NCI-H187 treated with DMSO at 0.1 percent for 48 hours (cell line): ENCODE results near the gene KIFC3.
"Not testable (repeated sequence)": the region's sequence is repeated elsewhere in the genome, so short reads cannot be mapped to it uniquely, and the experiment has no call there.

ENCODE experiments used
- DNase-seq: peaks from one replicate; lab custom pipeline; 2025; lab: John Stamatoyannopoulos, UW

The KIFC3 gene

DNA sequence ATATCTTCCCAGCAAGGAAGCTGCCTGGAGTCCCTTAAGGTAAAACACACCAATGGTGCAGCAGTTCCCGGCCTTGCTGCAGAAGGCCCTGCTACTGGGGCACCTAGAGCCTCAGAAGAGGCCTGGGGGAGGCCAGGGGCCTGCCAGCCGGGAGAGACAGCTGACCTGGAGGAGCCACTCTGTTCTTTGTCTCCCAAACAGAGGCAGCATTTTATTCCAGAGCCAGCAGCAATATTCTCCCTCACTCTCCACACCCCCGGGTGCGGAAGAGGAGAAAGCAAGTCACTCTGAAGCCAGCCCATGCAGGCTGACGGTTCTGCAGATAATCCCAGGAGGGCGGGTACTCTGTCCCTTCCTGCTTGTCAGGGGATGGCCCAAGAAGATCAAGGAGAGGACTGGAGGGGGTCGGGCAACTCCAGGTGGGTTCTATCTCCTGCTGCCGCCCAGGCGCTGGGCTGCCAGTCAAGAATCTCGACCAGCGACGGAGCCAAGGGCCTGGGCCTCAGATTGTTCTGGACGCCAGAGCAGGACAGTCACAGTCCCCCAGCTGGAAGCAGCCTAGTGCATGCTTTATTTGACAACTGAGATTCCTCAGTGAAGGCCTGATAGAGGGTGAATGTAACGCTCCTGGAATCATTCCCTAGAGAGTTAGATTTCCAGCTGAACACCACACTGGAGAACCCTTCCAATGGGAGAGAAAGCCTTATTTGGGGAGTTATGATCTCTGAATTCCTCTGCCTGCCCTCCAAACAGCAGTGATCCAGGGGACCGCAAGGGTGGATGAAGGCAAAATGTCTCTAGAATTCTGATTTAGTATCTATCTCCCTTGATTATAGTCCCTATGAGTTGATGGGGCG is 1.1 kb upstream of the KIFC3 start:
- DNase-seq: no peak

- DNase-seq: no peak
Measured at GRCh38 chr16:57801809-57802340, 416 bp downstream of the KIFC3 start.

GRCh38 chr16:57801098-57801808 is 1.0 kb downstream of the KIFC3 start:
- no peak for DNase-seq

DNA sequence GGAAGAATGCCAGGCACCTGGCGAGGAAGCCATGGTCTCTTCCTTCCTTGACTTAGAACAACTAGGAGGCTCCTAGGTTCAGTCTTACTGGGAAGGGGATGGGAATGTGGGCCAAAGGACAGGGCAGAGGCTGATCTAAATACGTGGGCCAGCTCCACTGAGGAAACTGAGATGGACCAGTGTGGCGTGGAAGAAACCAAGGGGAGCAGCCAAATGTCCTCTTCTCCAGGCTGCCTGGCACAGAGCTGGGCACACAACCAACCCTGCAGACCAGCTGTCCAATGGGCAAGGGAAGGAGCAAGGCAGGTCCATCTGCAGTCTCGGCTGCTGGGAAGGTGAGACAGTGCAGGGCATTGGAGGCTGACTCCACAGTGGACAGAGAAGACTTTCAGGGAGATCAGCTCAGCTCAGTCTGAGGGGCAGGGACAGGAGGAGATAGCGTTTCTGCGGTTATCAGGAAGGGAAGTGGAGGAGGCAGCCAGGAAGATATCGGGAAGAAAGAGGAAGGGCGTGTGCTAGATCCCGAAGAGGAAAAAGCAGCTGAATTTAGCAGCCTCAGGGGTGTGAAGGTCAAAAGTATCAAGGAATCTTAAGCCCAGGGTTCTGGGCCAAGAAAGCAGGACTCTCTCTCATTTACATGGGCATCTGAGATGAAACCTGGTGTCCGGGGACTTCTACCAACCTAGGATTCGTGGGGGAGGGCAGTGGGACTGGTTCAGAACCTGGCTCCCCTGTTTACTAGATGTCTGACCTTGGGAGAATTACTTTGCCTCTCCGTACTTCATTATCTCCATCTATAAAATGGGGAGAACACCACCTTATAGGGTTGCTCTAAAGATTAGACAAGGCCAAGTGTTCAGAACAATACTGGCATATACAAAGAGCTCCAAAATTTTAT is 1.8 kb downstream of the KIFC3 start:
- no peak for DNase-seq

- DNase-seq: no peak
Measured at GRCh38 chr16:57799600-57800199, 2.6 kb downstream of the KIFC3 start.

- DNase-seq: no peak
Measured at GRCh38 chr16:57798953-57799599, 3.2 kb downstream of the KIFC3 start.

DNA sequence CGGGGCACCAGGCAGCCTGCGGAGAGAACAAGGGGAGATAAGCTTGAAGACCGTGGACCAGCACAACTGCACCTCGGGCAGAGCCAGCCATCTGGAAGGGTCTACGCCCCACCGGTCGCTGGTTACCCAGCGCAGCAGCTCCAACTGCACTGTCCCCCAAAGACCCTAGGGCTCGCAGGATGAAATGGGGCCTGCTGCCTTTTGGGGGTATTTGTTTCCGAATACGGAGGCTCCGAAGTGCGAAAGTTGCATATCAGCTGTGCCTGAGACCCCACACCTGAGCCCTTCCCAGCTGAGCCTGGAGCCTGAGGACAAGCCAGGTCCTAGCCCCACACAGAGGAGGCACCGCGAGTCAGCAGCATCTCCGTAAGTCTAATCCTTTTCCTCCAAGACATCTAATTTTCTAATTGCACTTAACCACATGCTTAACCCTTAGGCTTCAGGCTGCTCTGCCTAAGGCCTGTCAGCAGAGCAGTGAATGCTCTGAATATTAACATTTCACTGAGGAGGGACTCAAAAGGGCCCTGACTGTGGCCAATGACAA is 4.0 kb downstream of the KIFC3 start:
- no peak for DNase-seq

DNA sequence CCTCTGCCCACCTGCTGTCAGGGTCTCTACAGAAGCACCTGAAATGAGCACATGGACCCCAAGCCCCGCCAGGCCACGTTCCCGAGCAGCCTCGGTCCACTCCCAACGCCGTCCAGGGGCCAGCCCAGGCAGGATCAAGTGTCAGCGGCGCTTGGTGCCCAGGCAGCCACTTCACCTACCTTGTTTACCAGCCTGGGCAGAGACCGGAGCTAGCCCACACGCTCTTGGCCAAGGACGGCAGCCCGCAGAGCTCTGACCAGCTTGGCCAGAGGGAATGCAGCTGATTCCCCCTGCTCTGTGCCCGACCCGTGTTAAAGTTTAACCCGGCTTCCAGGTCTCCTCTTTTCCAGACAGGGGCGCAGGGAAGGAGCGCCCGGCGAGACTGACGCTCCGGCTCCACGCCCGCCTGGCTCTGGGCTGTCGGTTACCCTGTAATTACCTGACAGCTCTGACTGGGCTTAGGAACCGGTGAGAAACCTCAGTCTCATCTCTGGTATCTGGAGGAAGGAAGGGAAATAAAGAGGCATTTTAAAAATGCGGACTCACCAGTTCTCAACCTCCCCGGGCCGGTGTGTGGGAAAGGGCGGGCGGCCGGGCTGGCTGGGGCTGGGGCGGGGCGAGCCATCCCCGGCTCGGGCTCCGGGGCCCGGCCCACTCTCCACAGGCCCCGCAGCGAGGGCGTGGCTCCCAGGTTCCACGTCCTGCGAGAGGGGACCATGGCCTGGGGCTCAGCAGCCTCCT is 4.6 kb downstream of the KIFC3 start:
- DNase-seq: no peak

GRCh38 chr16:57797216-57797525 is 5.1 kb downstream of the KIFC3 start:
- no peak for DNase-seq

- DNase-seq: not testable (repeated sequence)
Measured at GRCh38 chr16:57796014-57796413, 6.3 kb downstream of the KIFC3 start.

DNA sequence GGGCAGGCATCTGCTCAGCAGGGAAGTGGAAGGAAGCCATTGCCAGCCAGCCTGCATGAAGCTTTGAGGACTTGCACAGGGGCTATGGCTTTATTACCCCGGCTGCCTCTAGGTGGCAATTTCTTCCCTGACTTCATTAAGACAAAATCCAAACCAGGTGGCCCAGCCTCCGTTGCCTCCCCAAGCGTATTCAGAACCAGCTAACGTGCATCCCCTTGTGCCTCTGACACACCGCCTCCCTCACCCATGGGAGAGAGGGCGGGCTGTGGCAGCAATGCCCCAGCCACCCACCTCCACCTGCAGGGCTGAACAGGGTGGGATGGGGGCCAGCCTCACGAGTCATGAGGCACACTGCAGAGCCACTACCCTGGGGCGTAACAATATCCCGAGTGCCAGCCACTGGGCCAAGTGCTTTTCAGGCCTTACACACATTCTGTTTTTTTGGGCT is 6.8 kb downstream of the KIFC3 start:
- DNase-seq: no peak

DNA sequence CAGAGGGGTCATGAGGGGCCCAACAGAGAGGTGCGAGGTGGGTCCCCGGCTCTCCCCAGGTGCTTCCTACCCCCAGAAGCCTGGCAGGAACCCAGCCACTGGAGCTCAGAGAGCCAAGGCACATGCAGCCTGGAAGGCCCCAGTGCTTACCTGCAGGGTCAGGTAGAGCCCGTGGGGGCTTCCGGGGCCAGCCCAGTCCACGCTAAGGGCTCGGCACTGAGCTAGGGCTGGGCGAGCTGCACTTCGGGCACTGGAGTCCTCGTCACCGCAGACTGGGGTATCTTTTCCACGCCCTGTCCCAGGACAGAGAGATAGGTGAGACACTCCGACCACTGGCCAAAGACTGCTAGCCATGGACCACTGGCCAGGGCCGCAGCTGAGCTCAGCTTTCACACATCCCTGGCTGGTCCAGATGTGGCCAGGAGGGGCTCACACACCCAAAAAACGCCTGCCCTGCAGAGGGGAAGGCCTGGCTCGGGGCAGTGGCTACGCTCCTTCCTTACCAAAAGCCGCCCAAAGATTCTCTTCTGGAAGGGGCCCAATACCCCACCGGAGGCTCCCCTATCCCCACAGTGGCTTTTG is 7.4 kb downstream of the KIFC3 start:
- no peak for DNase-seq

- DNase-seq: no peak
Measured at GRCh38 chr16:57791893-57792461, 10.3 kb downstream of the KIFC3 start.

DNA sequence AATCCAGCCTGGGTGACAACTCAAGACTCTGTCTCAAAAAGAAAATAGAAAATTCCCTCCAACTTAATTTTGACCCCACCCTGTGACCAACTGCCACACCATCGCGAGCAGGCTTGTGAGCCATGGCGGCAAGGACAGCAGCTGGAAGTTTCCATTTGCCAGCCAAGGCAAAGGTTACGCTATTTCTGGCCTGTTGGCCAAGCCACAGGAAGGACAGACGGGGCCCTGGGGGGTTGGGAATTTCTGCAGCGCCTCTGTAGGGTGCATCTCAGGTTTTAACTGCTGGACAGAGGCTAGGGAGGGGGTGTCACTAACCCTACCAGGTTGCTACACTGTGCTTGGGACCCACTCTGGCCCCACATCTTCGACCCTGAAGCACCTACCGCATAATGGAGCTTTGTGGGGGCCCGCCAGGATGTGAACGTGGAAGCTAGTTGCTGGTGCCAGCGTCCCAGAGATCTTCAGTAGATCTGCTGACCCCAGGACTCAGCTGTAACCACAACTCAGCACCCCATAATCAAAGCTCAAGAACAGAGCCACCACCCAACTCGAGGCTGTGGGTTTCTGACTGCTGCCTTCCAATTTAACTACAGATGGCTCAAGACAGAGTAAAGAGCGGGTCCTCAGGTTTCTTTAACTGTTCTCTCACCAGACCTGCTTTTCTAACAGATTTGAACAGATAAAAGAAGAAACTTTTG is 10.9 kb downstream of the KIFC3 start:
- no peak for DNase-seq

DNA sequence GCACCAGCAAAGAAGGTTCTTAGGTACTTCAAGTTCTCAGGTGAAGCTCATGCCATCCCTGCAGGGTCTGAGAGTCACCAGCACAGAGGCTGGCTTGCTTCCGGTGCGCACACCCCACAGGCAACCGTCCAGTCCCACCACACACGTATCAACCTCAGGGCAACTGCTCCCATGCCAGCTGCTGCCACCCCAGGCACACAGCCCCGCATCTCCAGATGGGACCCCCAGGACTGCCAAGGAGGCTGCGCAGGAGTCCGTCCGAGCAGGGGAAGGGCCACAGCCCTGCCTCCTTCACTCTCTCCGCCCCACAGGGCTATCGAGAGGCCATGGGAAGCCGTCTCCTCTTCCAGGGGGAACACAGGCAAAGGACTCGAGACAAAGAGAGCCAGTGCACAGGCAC is 13.3 kb downstream of the KIFC3 start:
- no peak for DNase-seq

GRCh38 chr16:57788252-57788841 is 13.9 kb downstream of the KIFC3 start:
- DNase-seq: no peak

DNA sequence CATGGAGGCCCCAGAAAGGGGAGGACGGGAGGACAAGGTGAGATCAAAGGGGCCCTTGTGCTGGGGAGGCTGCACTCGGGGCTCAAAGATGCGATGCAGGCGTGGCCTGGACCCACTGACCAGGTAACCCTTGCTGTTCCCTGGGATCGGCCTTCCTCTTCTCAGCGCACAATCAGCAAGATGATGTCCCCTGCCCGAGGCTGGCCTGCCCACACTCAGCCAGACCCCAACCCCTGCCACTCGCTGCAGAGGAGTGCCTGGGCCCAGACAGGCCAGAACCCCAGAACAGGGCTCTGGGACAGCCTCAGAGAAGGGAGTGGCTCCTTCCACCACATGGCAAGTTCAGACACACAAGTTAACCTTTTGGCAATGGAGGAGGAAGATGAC is 14.8 kb downstream of the KIFC3 start:
- no peak for DNase-seq
